ENCODE data around the gene DGLUCY.
A peak's percentile ranks its signal among the peaks of the same experiment; 100 is the strongest.
"Not testable (repeated sequence)": the region's sequence is repeated elsewhere in the genome, so short reads cannot be mapped to it uniquely, and the experiment has no call there.

Gene DGLUCY

GRCh38 chr14:91113829-91114078 is at the start of gene DGLUCY:
Gene DGLUCY (plus strand): TSS chr14:91114073. CDS start chr14:91160295, 46,222 bp downstream.
- DNase-seq = peak; percentile 68 to 81 (median 71)

DNA sequence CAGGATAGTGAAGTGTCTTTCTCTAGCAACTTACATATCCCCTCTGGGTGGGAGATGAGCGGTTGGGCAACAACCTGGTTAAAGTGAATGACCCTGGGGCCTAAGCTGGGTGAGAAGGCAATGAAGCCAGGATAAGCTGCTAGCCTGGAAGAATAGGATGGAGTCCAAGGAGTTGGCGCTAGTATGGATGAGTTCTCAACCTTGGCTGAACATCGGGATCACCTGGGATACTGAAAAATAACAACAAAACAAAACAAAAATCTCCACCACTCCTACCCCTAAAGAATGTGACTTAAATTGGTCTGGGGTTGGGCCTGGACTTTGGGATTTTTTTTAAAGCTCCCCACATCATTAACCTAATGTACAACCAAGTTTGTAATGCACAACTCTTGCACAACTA is 48.6 kb upstream of the DGLUCY start:
- no peak for DNase-seq

DNA sequence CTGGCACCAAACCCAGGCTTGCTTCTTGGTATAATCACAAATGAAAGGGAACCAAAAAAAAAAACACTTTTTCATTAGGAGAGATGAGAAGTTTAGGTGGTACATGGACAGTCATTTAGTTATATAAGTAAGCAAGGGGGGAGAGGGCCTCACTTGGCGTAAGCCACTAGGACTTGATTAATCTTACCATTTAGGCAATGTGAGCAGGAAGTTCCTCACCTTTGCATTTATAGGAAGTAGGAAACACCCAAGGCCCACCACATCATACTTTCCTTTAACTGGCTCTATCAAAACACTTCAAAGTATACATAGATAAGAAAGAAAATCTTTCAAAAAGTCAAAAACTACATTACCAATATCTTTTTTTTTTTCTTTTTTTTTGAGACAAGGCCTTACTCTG is 46.7 kb upstream of the DGLUCY start:
- no peak for DNase-seq

- no peak for DNase-seq
Observed at GRCh38 chr14:91068642-91069041, 45.2 kb upstream of the DGLUCY start.

GRCh38 chr14:91070572-91070971 is 43.3 kb upstream of the DGLUCY start:
- DNase-seq = no peak

- DNase-seq = no peak
Observed at GRCh38 chr14:91075553-91075952, 38.3 kb upstream of the DGLUCY start.

- no peak for DNase-seq
Observed at GRCh38 chr14:91078095-91078737, 35.7 kb upstream of the DGLUCY start.

GRCh38 chr14:91080071-91080470 is 33.8 kb upstream of the DGLUCY start:
- DNase-seq = no peak

GRCh38 chr14:91082282-91082681 is 31.6 kb upstream of the DGLUCY start:
- DNase-seq = no peak

GRCh38 chr14:91084516-91084915 is 29.4 kb upstream of the DGLUCY start:
- no peak for DNase-seq

GRCh38 chr14:91087470-91087869 is 26.4 kb upstream of the DGLUCY start:
- not testable (repeated sequence) for DNase-seq

GRCh38 chr14:91088585-91089235 is 25.2 kb upstream of the DGLUCY start:
- DNase-seq = no peak

- DNase-seq = no peak
Observed at GRCh38 chr14:91089958-91090535, 23.8 kb upstream of the DGLUCY start.

DNA sequence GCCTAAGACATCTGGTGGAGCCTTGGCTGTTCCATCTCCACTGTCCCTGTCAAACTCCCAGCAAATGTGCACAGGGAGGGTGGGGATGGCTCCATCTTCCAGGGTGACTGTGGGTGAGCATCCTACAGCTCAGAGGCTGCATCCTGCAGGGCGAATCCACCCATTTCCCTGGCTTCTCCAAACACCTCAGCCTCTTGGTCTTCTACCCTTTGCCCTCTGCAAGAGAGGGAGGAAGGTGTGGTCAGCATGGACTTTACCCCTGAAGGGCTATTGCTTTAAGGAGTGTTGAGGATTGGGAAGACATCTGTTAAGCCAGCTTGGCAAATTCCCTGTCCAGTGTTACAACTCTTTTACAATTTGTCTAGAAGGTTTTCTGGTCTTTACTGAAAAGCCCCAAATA is 23.1 kb upstream of the DGLUCY start:
- DNase-seq = no peak

DNA sequence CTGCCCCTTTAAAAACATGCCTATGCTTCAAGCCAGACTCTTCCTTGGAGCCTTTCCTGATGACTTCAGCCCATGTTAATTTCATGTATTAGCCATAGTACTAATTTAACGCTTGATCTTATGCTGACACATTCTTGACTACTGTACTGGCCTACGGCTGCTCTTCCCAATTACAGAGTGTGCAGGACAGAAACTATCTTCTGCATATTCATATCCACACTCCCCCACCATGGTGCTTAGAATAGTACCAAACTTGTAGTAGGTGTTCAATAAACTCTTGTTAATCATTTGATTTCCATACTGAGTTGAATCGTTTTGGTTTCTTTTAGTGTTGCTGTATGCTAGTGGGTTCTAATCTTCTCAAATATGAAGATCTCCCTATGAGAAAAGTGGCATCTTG is 21.8 kb upstream of the DGLUCY start:
- no peak for DNase-seq

- DNase-seq = not testable (repeated sequence)
Observed at GRCh38 chr14:91093743-91094472, 20.0 kb upstream of the DGLUCY start.

GRCh38 chr14:91094772-91095171 is 19.1 kb upstream of the DGLUCY start:
- no peak for DNase-seq

DNA sequence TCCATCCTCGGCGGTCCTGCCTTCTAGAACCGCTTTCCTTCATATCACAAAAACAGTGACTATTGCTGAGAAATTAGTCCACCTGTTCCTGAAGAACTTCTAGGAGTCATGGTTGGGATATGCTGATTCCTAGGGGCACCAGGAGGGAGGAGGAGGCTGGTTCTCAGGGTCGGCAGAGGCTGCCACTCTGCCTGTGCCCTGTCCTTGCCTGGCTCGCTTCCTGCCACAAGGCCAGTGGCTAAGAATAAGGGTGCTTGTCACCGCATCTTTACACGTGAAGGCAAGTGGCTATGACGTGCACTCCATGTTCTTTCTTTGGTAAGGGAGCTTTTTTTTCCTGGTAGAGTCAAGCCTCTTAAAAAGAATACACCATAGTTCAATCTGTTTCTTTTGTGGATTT is 18.7 kb upstream of the DGLUCY start:
- DNase-seq = no peak

DNA sequence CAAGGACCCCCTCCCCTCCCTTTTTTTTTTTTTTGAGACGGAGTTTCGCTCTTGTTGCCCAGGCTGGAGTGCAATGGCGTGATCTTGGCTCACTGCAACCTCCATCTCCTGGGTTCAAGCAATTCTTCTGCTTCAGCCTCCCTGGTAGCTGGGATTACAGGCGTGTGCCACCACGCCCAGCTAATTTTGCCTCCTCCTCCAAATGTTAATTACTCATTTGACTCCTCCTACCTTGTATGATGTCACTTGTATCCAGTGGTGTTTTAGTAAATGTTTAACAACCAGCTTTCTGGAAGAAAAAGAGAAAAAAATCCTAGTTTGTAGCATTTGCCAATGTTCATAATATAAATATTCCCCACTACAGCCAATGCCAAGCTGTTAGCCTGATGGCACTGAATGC is 16.2 kb upstream of the DGLUCY start:
- DNase-seq = not testable (repeated sequence)

DNA sequence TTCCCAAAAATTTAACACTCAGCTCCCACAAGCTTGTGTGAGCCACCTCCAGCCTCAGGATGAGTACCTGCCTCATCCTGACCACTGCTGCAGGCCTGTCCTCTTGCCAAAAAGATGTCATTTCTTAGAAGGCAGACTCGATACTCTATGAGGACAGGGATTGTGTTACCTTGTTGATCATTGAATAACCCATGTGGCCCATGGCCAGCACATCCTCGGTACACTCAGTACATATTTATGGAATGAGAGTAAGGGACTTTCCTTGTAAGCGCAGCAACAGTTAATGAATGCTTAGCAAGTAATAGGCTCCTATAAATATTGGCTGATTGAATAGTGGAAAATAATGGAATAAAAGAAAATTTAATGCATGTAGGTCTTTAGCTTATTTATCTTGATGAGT is 15.3 kb upstream of the DGLUCY start:
- DNase-seq = no peak

DNA sequence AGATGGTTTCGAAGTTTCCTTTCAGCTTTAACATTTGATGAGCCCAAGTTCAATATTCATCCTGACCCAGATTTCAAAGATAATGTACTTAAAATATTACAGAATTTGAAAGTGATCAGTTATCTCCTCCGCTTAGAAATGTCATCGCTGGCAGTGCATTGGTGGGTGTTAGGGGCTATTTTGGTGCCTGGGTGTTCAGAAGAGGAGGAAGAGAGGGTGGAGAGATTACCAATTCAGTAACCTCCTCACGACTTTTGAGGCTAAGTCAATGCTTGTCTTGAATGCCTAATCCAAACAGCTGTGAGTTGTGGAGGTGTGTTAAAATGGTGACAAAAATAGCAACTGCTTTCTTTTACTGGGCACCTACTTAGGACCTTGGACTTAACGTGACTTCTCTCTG is 13.8 kb upstream of the DGLUCY start:
- no peak for DNase-seq

- DNase-seq = no peak
Observed at GRCh38 chr14:91103116-91103515, 10.8 kb upstream of the DGLUCY start.

DNA sequence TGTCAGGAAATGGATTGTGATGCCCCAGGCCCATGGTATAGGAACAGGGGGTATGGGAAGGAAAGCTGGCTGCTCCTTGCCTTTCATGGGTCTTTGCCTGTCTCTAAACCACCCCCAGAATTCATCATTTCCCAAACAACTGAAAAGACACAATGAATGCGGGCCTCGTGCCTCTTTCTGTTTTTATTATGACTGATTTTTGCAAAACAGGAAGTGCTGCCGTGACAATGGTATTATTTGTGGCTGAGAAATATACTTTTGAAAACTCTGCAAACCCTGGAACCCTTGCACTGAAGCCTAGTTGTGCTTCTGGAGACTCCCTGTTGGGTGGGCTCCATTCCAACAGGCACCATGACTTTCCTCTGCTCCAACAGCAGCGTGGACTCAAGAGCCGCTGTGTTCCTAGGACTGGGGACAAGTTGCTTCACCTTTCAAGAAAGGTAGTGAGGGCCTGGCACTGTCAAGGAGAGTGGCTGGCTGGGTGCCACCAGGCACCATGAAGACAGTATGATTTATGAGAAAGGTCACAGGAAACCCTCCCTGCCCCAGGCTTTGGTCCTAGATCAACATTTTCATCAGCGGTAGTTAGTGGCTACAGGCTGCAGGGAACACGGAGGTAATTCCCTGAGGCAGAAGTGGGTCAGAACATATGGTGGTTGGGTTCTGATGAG is 4.8 kb upstream of the DGLUCY start:
- DNase-seq = peak; percentile 35 to 61 (median 54)

GRCh38 chr14:91111443-91111842 is 2.4 kb upstream of the DGLUCY start:
- DNase-seq = no peak

All from suppressor macrophage treated with lipopolysaccharide for 1 hour (primary cell).